Activated T-helper 1 cell treated with Interleukin-2 at 50 U/mL for 16 hours (primary cell): ENCODE measurements around the gene KRTAP20-3.

Experiments used
- DNase-seq: peaks from one replicate; pipeline ENCODE4 v3.0.0-alpha.2; 2020; ENCODE audit warnings: low read depth

KRTAP20-3 gene

DNA sequence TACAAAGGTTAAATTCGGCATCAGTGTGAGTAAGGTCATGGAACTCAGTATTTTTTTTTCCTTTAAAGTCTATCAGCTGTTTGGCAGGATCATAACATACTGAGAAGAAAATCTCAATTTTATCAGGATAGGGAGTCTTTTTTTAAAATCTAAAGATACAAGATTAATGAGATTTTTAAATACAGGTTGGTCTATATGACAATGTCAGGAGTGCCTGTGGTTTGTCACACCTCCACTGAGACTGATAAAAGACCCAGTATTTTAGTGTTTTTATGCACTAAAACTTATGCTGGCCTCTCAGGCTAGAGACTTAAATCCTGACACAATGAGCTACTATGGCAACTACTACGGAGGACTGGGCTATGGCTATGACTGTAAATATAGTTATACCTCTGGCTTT is at the start of gene KRTAP20-3:
Gene KRTAP20-3, plus strand, starts transcription at position 301 of the 400 bp plus-strand sequence.
- DNase-seq, result no peak

DNA sequence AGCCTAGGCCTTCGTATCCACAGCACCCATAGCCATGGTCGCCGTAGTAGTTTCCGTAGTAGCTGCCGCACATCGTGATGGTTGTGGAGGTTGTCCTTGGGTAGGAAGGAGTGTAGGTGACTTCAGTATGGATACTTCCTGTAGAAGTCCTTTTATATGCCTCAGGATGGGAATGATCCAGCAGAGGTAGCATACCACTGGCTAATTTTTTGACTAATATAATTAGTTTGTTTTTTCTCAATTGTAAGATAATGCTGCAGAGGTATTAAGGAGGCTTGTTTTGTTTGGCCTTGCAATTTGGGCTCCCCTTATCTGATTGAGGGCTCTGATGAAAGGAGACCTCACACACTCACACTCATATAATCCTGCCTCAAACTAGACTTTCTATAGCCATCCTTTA is 43.9 kb upstream of the KRTAP20-3 start, which contains the start of gene KRTAP6-2:
Gene KRTAP6-2, minus strand, starts transcription at position 101 of the 400 bp plus-strand sequence. Its CDS starts 28 bp downstream, at position 73.
- no peak for DNase-seq

- DNase-seq, result no peak
Observed at GRCh38 chr21:30600787-30601186, 41.9 kb upstream of the KRTAP20-3 start, which contains the start of gene KRTAP22-1. TSS of gene KRTAP22-1 (plus strand) at chr21:30601087.

DNA sequence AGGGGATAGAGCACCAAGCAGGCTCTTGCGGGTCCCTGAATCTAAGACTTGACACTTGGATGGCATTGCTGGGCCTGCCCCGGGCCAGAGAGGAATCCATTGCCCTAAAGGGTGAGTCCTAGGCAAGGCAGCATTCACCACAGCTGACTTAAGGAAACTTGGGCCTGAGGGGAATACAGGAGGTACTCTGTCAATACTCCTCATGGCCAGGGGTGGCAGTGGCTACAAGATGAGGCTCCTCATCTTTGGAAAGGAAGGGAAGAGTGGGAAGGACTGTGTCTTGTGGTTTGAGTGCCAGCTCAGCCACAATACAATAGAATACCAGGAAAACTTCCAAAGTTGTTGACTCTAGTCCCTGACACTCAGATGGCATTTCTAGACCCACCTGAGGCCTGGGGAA is 36.7 kb upstream of the KRTAP20-3 start:
- no peak for DNase-seq

GRCh38 chr21:30612132-30612531 is 30.5 kb upstream of the KRTAP20-3 start:
- no peak for DNase-seq

- no peak for DNase-seq
Observed at GRCh38 chr21:30613836-30614235, 28.8 kb upstream of the KRTAP20-3 start, which contains the start of gene KRTAP6-1. TSS of gene KRTAP6-1 (minus strand) at chr21:30613930. CDS start at chr21:30613904, 26 bp downstream.

DNA sequence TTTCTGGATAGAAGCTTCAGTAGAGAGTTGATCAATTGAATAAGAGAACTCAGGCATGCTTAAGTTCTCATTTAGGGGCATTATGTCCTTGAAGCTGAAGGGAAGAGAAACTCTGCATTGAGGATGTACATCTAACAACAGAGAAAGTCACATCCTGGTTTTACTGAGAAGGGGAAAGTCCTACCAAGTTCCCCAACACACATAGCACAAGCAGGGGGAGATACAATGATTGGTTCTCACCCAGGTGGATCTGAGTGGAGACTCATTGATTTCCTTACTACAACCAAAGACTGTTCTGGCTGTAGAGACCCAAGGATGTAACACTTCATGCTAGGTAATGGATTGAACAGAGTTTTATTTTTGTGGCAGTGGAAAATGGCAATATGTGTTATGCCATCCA is 27.5 kb upstream of the KRTAP20-3 start:
- no peak for DNase-seq

DNA sequence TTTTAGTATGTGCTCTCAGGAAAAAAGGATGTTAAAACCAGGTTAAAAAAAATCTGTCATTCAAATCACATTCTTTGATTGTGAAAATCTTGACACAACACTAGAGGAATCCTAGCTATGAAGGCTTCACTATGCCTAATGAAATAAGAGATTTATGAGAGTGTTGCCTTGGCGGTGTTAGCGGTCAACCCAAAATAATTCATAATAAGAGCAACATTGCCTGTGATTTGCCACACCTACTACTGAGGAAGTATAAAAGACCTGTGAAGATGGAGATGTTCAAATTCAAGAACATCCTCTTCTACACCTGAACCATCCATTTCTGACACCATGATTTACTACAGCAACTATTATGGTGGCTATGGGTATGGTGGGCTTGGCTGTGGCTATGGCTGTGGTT is 26.5 kb upstream of the KRTAP20-3 start, which contains the start of gene KRTAP20-1:
Gene KRTAP20-1, plus strand, starts transcription at position 301 of the 400 bp plus-strand sequence. Its CDS starts 30 bp downstream, at position 331.
- no peak for DNase-seq

DNA sequence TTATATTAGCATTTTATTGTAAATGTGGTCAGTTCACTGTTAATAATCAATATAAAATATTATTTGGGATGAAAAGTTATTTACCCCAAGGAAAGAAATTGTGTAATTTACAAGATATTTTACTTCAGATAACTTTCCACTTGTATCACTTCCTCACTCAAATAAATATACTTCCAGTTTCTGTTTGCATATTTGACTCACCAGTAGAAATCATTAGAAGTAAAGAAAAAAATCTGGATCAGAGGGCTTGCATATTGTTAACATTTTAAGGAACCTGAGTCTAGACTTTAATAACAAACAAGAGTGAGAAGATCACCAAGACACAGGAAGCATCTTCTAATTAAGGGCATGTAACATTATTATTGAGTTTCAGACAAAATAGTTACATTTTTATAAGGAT is 22.6 kb upstream of the KRTAP20-3 start:
- no peak for DNase-seq

DNA sequence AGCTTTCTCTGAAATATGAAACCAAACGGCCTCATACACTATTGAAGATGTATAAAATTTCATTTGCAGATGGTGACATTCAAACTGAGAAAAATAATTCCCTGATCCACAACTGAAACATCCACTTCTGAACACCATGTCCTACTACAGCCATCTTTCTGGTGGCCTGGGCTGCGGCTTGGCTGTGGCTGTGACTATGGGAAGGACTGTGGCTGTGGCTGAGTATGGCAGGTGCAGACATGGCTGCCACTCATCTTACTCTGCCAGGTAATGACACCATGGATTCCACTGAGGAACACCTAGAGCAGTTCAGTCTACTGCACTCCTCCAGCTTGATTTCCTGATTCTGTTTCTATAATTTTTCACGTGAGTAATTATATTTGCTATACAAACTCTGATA is 22.1 kb upstream of the KRTAP20-3 start, which contains the start of gene KRTAP20-4:
Gene KRTAP20-4, plus strand, starts transcription at position 106 of the 400 bp plus-strand sequence.
- DNase-seq, result no peak

- DNase-seq, result no peak
Observed at GRCh38 chr21:30623362-30623761, 19.3 kb upstream of the KRTAP20-3 start.

- DNase-seq, result no peak
Observed at GRCh38 chr21:30625449-30626165, 17.1 kb upstream of the KRTAP20-3 start.

- no peak for DNase-seq
Observed at GRCh38 chr21:30628109-30628508, 14.6 kb upstream of the KRTAP20-3 start.

GRCh38 chr21:30629200-30629599 is 13.5 kb upstream of the KRTAP20-3 start:
- no peak for DNase-seq

DNA sequence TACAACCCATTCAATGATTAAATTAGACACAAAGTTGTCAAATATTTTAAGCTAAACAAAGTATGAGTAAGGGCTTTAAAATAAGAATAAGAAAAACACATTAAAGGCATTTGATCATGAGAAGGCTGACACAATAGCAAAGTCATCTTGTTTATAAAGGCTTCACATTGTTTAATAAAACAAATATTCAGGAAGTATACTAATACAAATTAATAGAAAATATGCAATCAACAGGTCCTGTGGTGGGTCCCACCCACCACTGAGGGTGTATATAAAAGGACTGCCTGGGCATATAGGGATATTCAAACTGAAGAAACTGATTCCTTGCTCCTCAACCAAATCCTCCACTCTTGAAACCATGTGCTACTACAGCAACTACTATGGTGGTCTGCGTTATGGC is 7.8 kb upstream of the KRTAP20-3 start, which contains the start of gene KRTAP20-2:
Gene KRTAP20-2, plus strand, starts transcription at position 301 of the 400 bp plus-strand sequence. Its CDS starts 58 bp downstream, at position 359.
- no peak for DNase-seq

- DNase-seq, result no peak
Observed at GRCh38 chr21:30638686-30639085, 4.0 kb upstream of the KRTAP20-3 start.

GRCh38 chr21:30646904-30647414 is 4.3 kb downstream of the KRTAP20-3 start:
- DNase-seq, result no peak

- no peak for DNase-seq
Observed at GRCh38 chr21:30652891-30653290, 10.2 kb downstream of the KRTAP20-3 start.

DNA sequence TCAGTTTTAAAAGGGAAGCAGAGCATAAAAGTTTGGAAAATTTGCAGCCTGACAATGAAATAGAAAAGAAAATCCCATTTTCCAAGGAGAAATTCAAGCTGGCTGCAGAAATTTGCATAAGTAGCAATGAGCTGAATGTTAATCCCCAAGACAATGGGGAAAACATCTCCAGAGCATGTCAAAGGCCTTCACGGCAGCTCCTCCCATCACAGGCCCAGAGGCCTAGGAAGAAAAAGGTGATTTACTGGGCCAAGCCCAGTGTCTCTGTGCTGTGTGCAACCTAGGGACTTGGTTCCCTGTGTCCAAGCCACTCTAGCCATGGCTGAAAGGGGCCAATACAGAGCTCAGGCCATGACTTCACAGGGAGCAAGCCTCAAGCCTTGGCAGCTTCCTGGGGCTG is 26.1 kb downstream of the KRTAP20-3 start:
- no peak for DNase-seq

DNA sequence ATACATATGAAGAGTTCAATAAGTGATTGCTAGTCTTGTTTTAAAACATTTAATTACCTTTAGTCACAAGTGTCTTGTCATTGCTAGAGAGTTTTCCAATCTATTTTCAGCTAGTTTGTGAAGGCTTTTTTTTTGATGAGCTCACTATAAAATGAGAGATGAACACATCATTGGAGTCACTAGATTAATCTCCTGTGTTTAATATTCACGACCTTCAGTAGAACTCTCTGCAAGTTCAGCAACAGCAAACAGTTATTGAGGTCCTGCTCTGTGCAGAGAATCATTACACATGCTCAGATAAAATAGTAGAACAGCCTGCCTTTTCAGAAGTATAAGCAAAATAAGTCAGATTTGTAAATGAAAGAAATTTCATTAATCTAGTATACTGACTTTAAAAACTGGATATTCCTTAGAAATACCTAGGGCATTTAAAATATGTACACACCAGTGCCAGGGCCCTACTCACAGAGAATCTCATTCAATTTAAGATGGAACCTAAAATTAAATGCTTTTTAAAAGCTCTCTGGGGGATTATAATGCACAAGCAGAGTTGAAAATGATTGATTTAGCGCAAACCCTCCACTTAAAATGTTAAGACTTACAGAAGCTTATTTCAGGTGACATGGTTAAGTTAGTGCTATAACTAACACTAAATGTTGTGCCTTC is 30.5 kb downstream of the KRTAP20-3 start:
- no peak for DNase-seq

- no peak for DNase-seq
Observed at GRCh38 chr21:30674312-30674711, 31.6 kb downstream of the KRTAP20-3 start.

GRCh38 chr21:30676737-30677136 is 34.1 kb downstream of the KRTAP20-3 start:
- no peak for DNase-seq

DNA sequence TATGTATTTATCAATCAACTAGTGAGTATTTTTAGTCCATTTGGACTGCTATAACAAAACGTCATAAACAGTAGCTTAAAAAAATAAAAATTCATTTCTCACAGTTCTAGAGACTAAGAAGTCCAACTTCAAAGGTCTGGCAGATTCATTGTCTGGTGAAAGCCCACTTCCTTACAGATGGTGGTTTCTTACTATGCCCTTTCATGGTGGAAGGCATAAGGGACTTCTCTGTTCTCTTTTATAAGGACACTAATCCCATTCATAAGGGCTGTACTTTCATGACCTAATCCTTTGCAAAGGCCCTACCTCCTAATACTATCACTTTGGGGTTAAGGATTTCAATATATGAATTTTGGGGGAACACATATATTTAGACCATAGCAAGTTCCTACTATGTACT is 37.9 kb downstream of the KRTAP20-3 start:
- DNase-seq, result no peak
